ENCODE results near the gene DCP1B. TPM values are rescaled to one million over a fixed set of nuclear protein-coding genes. Genes with fewer than 3 reads are reported as not detected.
A peak's percentile ranks its signal among the peaks of the same experiment; 100 is the strongest.

Gene DCP1B
- polyA plus RNA-seq, 2 of the 4 experiments (the other 2 are of a cell fraction) = 7.7 to 19.2 TPM

GRCh38 chr12:1906579-1906978 is 97.7 kb downstream of the DCP1B start:
- peaks cover 36% of the 10 kb centered on the region for H3K9me3 ChIP-seq
- no peaks in the 10 kb centered on the region for H3K4me1 ChIP-seq
- ATAC-seq (no peak), FAIRE-seq (no peak), DNase-seq (ENCODE audit: low read depth in 1 of 2, low spot score in 1 of 2) (no peak)
- CTCF ChIA-PET = interaction anchor here (2.0 kb wide), 1 partner anchor 33 kb away, joined by 4 read pairs; no protein-coding TSS in a partner anchor
- POLR2A ChIA-PET = interaction anchor here (0.6 kb wide), 1 partner anchor 1271 kb away, joined by 4 read pairs; no protein-coding TSS in a partner anchor
- H3K27ac ChIP-seq = no peak overlapping the region
- 10% methylated on average over 3 of the region's 3 CpGs for WGBS (ENCODE audit: missing lambda C conversion rate)
- H3K4me3 ChIP-seq = no peak overlapping the region
- H3K4me2 ChIP-seq = no peak overlapping the region
- no peak for TF ChIP-seq NFE2L2 (conservative IDR thresholded peaks at IDR 0.05; ENCODE audit: low read length)
- no peak for TF ChIP-seq ZC3H11A (IDR thresholded peaks at IDR 0.05)
- TF ChIP-seq CTCF (IDR thresholded peaks at IDR 0.05) = no peak
- TF ChIP-seq JUN (IDR thresholded peaks at IDR 0.05) = no peak
- TF ChIP-seq CEBPB (IDR thresholded peaks at IDR 0.05) = no peak
- no peak for TF ChIP-seq ESRRA (IDR thresholded peaks at IDR 0.05; ENCODE audit: borderline replicate concordance, low read length)
- TF ChIP-seq BHLHE40 (IDR thresholded peaks at IDR 0.05; ENCODE audit: low read depth, low read length) = no peak
- no peak for TF ChIP-seq REST (IDR thresholded peaks at IDR 0.05)
- TF ChIP-seq POLR2A (IDR thresholded peaks at IDR 0.05; ENCODE audit: low read length) = no peak
- no peak for TF ChIP-seq FOXS1 (CRISPR knock-in tag; IDR thresholded peaks at IDR 0.05)
- TF ChIP-seq KDM1A (IDR thresholded peaks at IDR 0.05; ENCODE audit: low read depth) = no peak
- TF ChIP-seq NPAS2 (CRISPR knock-in tag; IDR thresholded peaks at IDR 0.05; ENCODE audit: borderline replicate concordance) = no peak
- TF ChIP-seq MAFK (IDR thresholded peaks at IDR 0.05; ENCODE audit: partially characterized antibody) = no peak
- TF ChIP-seq RAD21 (conservative IDR thresholded peaks at IDR 0.05 in 1 of 2, IDR thresholded peaks at IDR 0.05 in 1 of 2) = no peak
- TF ChIP-seq ZNF302 (CRISPR knock-in tag; IDR thresholded peaks at IDR 0.05) = no peak
- TF ChIP-seq FOSL2 (IDR thresholded peaks at IDR 0.05) = no peak
- TF ChIP-seq FOSL2 (CRISPR knock-in tag; IDR thresholded peaks at IDR 0.05) = no peak
- no peak for TF ChIP-seq CBX8 (IDR thresholded peaks at IDR 0.05)
- no peak for TF ChIP-seq PHF8 (IDR thresholded peaks at IDR 0.05; ENCODE audit: borderline replicate concordance, low read depth)
- no peak for TF ChIP-seq HOXA7 (CRISPR knock-in tag; IDR thresholded peaks at IDR 0.05)
- no peak for TF ChIP-seq EHMT2 (IDR thresholded peaks at IDR 0.05; ENCODE audit: low read depth)

- Histone ChIP-seq H3K27ac (no peak overlapping the region), H3K4me1 (no peaks in the 10 kb centered on the region), H3K9me3 (peaks cover 36% of the 10 kb centered on the region), H3K4me2 (no peak overlapping the region), H3K4me3 (no peak overlapping the region)
- DNase-seq (ENCODE audit: low read depth in 1 of 2, low spot score in 1 of 2) (no peak), FAIRE-seq (peak; percentile 77), ATAC-seq (no peak)
- TF ChIP-seq MYC (IDR thresholded peaks at IDR 0.05; ENCODE audit: borderline replicate concordance, low read length) (no peak), CHD4 (IDR thresholded peaks at IDR 0.05; ENCODE audit: borderline replicate concordance) (no peak), CEBPB (IDR thresholded peaks at IDR 0.05) (no peak), CTCF (IDR thresholded peaks at IDR 0.05) (no peak), E2F6 (IDR thresholded peaks at IDR 0.05; ENCODE audit: borderline replicate concordance, low read depth) (no peak), TFCP2L1 (CRISPR knock-in tag; IDR thresholded peaks at IDR 0.05) (no peak), MAX (IDR thresholded peaks at IDR 0.05) (no peak), REST (IDR thresholded peaks at IDR 0.05) (no peak), NPAS2 (CRISPR knock-in tag; IDR thresholded peaks at IDR 0.05; ENCODE audit: borderline replicate concordance) (no peak)
- ChIA-PET CTCF (interaction anchor here (0.8 kb wide), 1 partner anchor 31 kb away, joined by 3 read pairs; no protein-coding TSS in a partner anchor), POLR2A (no interaction called here)
Observed at GRCh38 chr12:1904875-1905274, 99.4 kb downstream of the DCP1B start.
